ENCODE measurements around the gene REEP5.

REEP5 gene

GRCh38 chr5:112934366-112934663, 12.3 kb upstream of the REEP5 start:
- Histone ChIP-seq H3K4me3 (ENCODE audit: low read depth, low read length) (no peak overlapping the region), H3K27ac (no peak overlapping the region), H3K27me3 (replicated peaks) (no peaks in the 10 kb centered on the region), H3K36me3 (replicated peaks) (no peaks in the 10 kb centered on the region)
- TF ChIP-seq, protein P1, sequence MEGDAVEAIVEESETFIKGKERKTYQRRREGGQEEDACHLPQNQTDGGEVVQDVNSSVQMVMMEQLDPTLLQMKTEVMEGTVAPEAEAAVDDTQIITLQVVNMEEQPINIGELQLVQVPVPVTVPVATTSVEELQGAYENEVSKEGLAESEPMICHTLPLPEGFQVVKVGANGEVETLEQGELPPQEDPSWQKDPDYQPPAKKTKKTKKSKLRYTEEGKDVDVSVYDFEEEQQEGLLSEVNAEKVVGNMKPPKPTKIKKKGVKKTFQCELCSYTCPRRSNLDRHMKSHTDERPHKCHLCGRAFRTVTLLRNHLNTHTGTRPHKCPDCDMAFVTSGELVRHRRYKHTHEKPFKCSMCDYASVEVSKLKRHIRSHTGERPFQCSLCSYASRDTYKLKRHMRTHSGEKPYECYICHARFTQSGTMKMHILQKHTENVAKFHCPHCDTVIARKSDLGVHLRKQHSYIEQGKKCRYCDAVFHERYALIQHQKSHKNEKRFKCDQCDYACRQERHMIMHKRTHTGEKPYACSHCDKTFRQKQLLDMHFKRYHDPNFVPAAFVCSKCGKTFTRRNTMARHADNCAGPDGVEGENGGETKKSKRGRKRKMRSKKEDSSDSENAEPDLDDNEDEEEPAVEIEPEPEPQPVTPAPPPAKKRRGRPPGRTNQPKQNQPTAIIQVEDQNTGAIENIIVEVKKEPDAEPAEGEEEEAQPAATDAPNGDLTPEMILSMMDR (IDR thresholded peaks at IDR 0.05; ENCODE audit: low read depth, low read length, missing control alignments), result no peak
- in situ Hi-C loops (cut with HindIII; ENCODE audit: low pct_ligation_motif_present, low sequenced_read_pairs), result no loop called here
- no peak for DNase-seq

DNA sequence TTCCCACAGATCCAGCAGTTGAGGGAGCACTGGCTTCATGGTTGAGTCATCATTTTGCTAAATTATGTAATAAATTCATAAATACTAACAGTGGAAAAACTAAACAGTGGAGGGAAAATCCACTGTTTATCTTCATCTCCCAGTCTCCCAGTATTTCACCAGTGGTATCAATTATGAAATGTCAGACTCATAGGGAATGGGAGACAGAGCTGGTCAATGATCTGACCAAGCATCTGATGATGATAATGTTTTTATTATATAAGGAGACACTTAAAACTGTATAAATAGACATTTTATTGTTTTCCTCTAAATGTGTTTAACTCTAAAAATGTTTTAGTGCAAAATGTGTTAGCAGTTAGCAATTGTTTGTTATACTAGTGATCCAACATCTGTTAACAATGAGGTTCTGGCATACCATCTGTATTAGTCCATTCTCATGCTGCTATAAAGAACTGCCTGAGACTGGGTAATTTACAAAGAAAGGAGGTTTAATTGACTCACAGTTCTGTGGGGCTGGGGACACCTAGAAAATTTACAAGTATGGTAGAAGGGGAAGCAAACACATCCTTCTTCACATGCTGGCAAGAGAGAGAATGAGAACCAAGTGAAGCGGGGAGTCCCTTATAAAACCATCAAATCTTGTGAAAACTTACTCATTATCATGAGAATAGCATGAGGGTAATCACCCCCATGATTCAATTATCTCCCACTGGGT, 11.8 kb upstream of the REEP5 start:
- TF ChIP-seq, protein P1 (IDR thresholded peaks at IDR 0.05; ENCODE audit: low read depth, low read length, missing control alignments), result no peak
- Histone ChIP-seq H3K27ac (no peak overlapping the region), H3K27me3 (replicated peaks) (no peaks in the 10 kb centered on the region), H3K4me3 (ENCODE audit: low read depth, low read length) (no peak overlapping the region), H3K36me3 (replicated peaks) (no peaks in the 10 kb centered on the region)
- in situ Hi-C loops (cut with HindIII; ENCODE audit: low pct_ligation_motif_present, low sequenced_read_pairs), result no loop called here
- no peak for DNase-seq

DNA sequence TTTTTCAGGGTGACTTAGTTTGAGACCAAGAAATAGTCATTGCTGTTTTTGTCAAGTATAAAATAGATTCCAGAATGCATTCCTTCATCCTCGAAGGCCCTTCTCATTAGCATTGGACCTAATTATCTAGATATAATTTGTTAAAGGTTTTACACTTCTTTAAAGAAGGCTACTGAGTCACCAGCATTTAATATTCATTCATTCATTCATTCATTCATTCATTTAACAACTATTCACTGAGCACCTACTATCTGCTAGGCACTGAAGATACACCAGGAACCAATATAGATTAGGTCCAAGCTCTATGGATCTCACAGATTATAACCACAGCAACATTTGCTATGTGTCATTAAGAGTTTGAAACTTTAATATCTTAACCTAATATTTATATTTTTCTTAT, 11.1 kb upstream of the REEP5 start:
- Histone ChIP-seq H3K4me3 (ENCODE audit: low read depth, low read length) (no peak overlapping the region), H3K36me3 (replicated peaks) (no peaks in the 10 kb centered on the region), H3K27me3 (replicated peaks) (no peaks in the 10 kb centered on the region), H3K27ac (no peak overlapping the region)
- in situ Hi-C loops (cut with HindIII; ENCODE audit: low pct_ligation_motif_present, low sequenced_read_pairs), result no loop called here
- no peak for DNase-seq
- TF ChIP-seq, protein P1 (IDR thresholded peaks at IDR 0.05; ENCODE audit: low read depth, low read length, missing control alignments), result no peak

- Histone ChIP-seq H3K27me3 (replicated peaks) (no peaks in the 10 kb centered on the region), H3K36me3 (replicated peaks) (no peaks in the 10 kb centered on the region), H3K4me3 (ENCODE audit: low read depth, low read length) (no peak overlapping the region), H3K27ac (no peak overlapping the region)
- in situ Hi-C loops (cut with HindIII; ENCODE audit: low pct_ligation_motif_present, low sequenced_read_pairs), result no loop called here
- TF ChIP-seq, protein P1 (IDR thresholded peaks at IDR 0.05; ENCODE audit: low read depth, low read length, missing control alignments), result no peak
- no peak for DNase-seq
These were observed 9.4 kb upstream of the REEP5 start for GRCh38 chr5:112931473-112931872.

DNA sequence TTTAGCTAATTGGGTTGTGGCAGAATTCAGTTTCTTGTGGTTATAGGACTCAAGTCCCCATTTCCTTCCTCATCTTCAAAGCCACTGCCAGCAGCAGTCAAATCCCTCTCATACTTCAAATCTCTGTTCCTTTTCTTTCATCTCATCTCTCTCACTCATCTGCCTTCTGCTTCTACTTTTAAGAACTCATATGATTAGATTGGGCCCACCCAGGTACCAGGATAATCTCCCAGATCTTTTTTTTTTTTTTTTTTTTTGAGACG, 8.0 kb upstream of the REEP5 start:
- no peak for DNase-seq
- H3K36me3 ChIP-seq (replicated peaks), result no peaks in the 10 kb centered on the region
- in situ Hi-C loops (cut with HindIII; ENCODE audit: low pct_ligation_motif_present, low sequenced_read_pairs), result no loop called here
- no peaks in the 10 kb centered on the region for H3K27me3 ChIP-seq (replicated peaks)
- H3K27ac ChIP-seq, result no peak overlapping the region
- H3K4me3 ChIP-seq (ENCODE audit: low read depth, low read length), result no peak overlapping the region
- TF ChIP-seq, protein P1 (IDR thresholded peaks at IDR 0.05; ENCODE audit: low read depth, low read length, missing control alignments), result no peak

- TF ChIP-seq, protein P1 (IDR thresholded peaks at IDR 0.05; ENCODE audit: low read depth, low read length, missing control alignments), result no peak
These were observed 7.5 kb upstream of the REEP5 start for GRCh38 chr5:112929336-112930081.

More at GRCh38 chr5:112929336-112930081, 7.5 kb upstream of the REEP5 start:
- in situ Hi-C loops (cut with HindIII; ENCODE audit: low pct_ligation_motif_present, low sequenced_read_pairs), result no loop called here
- DNase-seq, result no peak
- H3K4me3 ChIP-seq (ENCODE audit: low read depth, low read length), result no peak overlapping the region
- no peaks in the 10 kb centered on the region for H3K36me3 ChIP-seq (replicated peaks)
- no peaks in the 10 kb centered on the region for H3K27me3 ChIP-seq (replicated peaks)
- no peak overlapping the region for H3K27ac ChIP-seq

All from brain microvascular endothelial cell (primary cell).